ENCODE results near the gene HUNK. TPM values are rescaled to one million over a fixed set of nuclear protein-coding genes. Genes with fewer than 3 reads are reported as not detected.
A peak's percentile ranks its signal among the peaks of the same experiment; 100 is the strongest.

The HUNK gene
- total RNA-seq, 6 experiments from 2014 or later = 0.12 to 0.64 (median 0.32) TPM

DNA sequence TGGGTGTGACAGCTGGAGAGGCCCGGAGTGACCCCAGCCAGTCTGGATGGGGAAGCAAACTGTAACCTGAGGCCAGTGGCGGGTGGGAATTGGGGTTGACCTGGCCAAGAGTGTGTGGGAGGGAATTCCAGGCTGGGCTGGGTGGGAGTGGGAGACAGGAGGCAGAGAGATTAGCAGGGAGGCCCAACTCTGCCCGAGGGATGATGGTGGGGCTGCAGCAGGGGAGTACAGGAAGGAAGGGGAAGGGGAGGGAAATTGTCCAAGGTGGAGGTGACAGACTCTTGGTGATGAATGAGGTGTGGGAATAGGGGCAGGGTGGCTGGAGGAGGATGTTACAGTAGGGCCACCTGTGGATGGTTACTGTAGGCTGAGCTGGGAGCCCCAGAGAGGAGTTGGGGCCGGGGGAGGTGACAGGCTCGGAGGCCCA, 40.4 kb downstream of the HUNK start:
- no peaks in the 10 kb centered on the region for H3K4me1 ChIP-seq
- TF ChIP-seq POLR2A (IDR thresholded peaks at IDR 0.05) = no peak
- TF ChIP-seq, protein P1, sequence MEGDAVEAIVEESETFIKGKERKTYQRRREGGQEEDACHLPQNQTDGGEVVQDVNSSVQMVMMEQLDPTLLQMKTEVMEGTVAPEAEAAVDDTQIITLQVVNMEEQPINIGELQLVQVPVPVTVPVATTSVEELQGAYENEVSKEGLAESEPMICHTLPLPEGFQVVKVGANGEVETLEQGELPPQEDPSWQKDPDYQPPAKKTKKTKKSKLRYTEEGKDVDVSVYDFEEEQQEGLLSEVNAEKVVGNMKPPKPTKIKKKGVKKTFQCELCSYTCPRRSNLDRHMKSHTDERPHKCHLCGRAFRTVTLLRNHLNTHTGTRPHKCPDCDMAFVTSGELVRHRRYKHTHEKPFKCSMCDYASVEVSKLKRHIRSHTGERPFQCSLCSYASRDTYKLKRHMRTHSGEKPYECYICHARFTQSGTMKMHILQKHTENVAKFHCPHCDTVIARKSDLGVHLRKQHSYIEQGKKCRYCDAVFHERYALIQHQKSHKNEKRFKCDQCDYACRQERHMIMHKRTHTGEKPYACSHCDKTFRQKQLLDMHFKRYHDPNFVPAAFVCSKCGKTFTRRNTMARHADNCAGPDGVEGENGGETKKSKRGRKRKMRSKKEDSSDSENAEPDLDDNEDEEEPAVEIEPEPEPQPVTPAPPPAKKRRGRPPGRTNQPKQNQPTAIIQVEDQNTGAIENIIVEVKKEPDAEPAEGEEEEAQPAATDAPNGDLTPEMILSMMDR (IDR thresholded peaks at IDR 0.05) = no peak
- no peak for DNase-seq
- H3K27ac ChIP-seq = no peak overlapping the region
- H3K4me3 ChIP-seq = no peak overlapping the region
- peak in 1 of 4 donors; percentile 11 for ATAC-seq
- no peaks in the 10 kb centered on the region for H3K27me3 ChIP-seq
- intact Hi-C loops (cut with DNase I) = no loop called here
- no peaks in the 10 kb centered on the region for H3K36me3 ChIP-seq
- H3K9me3 ChIP-seq = no peaks in the 10 kb centered on the region
- 67% methylated on average over 2 of the region's 5 CpGs for WGBS (ENCODE audit: insufficient coverage, low coverage, low lambda C conversion rate, missing lambda C conversion rate)

DNA sequence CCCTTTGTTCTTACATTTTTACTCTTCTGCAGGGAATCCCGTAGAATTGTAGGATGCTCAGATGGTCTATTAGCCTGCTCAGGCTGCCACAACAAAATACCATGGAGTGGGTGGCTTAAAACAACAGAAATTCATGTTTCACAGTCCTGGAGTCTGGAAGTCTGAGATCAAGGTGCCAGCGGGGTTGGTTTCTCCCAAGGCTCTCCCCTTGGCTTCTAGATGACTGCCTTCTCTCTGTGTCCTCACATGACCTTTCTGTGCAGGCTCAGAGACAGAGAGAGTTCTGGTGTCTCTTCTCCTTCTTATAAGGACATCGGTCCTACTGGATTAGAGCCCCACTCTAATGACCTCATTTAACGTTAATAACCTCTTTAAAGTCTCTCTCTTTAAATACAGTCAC, 41.7 kb downstream of the HUNK start:
- no peaks in the 10 kb centered on the region for H3K36me3 ChIP-seq
- H3K4me3 ChIP-seq = no peak overlapping the region
- DNase-seq = no peak
- ATAC-seq = no peak
- no peaks in the 10 kb centered on the region for H3K27me3 ChIP-seq
- 60% methylated on average over 3 of the region's 4 CpGs for WGBS (ENCODE audit: insufficient coverage, low coverage, low lambda C conversion rate, missing lambda C conversion rate)
- H3K4me1 ChIP-seq = no peaks in the 10 kb centered on the region
- no peak overlapping the region for H3K27ac ChIP-seq
- intact Hi-C loops (cut with DNase I) = no loop called here
- H3K9me3 ChIP-seq = no peaks in the 10 kb centered on the region
- no peak for TF ChIP-seq POLR2A (IDR thresholded peaks at IDR 0.05)
- TF ChIP-seq, protein P1 (IDR thresholded peaks at IDR 0.05) = no peak

DNA sequence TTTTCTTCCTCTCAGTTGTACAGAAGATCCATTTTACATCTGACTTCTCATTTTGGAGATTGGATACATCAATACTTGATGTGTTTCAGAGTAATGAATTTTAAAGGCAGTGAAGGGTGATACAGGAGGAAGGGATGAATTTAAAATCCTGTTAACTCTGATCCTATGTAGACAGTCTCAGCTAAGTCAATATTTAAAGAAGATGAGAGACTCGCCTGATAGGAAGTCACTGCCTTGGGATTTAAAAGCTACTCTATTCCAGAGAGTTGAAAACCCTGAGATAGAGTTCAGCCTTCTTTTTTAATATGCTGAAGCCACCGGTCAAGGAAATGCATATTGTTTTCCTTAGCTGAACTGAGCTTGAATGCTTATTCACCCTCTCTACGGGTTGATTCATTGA, 42.7 kb downstream of the HUNK start:
- Histone ChIP-seq H3K36me3 (no peaks in the 10 kb centered on the region), H3K27ac (no peak overlapping the region), H3K4me1 (no peaks in the 10 kb centered on the region), H3K9me3 (no peaks in the 10 kb centered on the region), H3K27me3 (no peaks in the 10 kb centered on the region), H3K4me3 (no peak overlapping the region)
- intact Hi-C loops (cut with DNase I) = no loop called here
- no peak for ATAC-seq
- 23% methylated on average over 3 of the region's 3 CpGs for WGBS (ENCODE audit: insufficient coverage, low coverage, low lambda C conversion rate, missing lambda C conversion rate)
- TF ChIP-seq, protein P1 (IDR thresholded peaks at IDR 0.05) = no peak
- TF ChIP-seq POLR2A (IDR thresholded peaks at IDR 0.05) = no peak
- no peak for DNase-seq

DNA sequence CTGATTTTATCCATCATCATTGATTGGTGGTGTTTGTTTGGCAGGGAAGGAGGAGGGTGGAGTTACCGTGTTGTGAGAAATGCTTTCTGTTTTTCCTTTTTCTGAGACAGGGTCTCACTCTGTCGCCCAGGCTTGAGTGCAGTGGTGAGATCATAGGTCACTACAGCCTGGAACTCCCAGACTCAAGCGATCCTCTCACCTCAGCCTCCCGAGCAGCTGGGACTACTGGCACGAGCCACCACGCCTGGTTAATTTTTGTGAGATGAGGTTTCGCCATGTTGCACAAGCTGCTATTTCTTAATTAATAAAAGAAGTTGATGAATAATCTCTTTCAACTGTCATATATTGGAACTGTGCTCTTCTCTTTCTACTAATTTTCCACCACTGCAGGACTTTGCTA, 44.3 kb downstream of the HUNK start:
- WGBS (ENCODE audit: insufficient coverage, low coverage, low lambda C conversion rate, missing lambda C conversion rate) = 56% methylated on average over 5 of the region's 7 CpGs
- no peak for DNase-seq
- no peak for TF ChIP-seq POLR2A (IDR thresholded peaks at IDR 0.05)
- TF ChIP-seq, protein P1 (IDR thresholded peaks at IDR 0.05) = no peak
- Histone ChIP-seq H3K27ac (no peak overlapping the region), H3K27me3 (no peaks in the 10 kb centered on the region), H3K9me3 (no peaks in the 10 kb centered on the region), H3K36me3 (no peaks in the 10 kb centered on the region), H3K4me3 (no peak overlapping the region), H3K4me1 (no peaks in the 10 kb centered on the region)
- no peak for ATAC-seq
- intact Hi-C loops (cut with DNase I) = no loop called here

DNA sequence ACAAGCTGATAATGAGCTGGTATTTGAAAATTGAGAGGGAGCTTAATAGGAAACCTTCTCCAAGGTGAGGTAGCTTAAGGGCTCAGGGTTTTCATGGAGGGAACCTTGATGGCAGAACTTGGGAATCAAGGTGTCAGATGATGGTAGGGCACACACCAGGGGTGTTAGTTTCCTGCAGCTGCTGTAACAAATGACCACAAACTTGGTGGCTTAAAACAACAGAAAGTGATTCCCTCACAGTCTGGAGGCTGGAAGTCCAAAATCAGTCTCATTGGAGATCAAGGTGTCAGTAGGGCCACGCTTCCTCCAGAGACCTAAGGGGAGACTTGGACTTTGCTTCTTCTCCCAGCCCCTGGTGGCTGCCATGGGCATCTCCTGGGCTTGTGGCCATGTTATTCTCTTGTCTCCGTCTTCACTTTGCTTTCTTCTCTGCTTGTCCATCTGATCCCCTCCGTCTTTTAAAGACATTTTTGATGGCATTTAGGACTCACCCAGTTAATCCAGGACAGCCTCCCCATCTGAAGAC, 45.5 kb downstream of the HUNK start:
- DNase-seq (no peak), ATAC-seq (no peak)
- TF ChIP-seq, protein P1 (IDR thresholded peaks at IDR 0.05) = no peak
- no peak for TF ChIP-seq POLR2A (IDR thresholded peaks at IDR 0.05)
- intact Hi-C loops (cut with DNase I) = no loop called here
- Histone ChIP-seq H3K27ac (no peak overlapping the region), H3K4me3 (no peak overlapping the region), H3K9me3 (no peaks in the 10 kb centered on the region), H3K27me3 (no peaks in the 10 kb centered on the region), H3K4me1 (no peaks in the 10 kb centered on the region), H3K36me3 (no peaks in the 10 kb centered on the region)
- no CpG with 5 or more reads among the region's 3 CpGs for WGBS (ENCODE audit: insufficient coverage, low coverage, low lambda C conversion rate, missing lambda C conversion rate)

All from right lobe of liver (tissue), 6 donors.